Measurements from ENCODE around the gene S100A7.

DNA sequence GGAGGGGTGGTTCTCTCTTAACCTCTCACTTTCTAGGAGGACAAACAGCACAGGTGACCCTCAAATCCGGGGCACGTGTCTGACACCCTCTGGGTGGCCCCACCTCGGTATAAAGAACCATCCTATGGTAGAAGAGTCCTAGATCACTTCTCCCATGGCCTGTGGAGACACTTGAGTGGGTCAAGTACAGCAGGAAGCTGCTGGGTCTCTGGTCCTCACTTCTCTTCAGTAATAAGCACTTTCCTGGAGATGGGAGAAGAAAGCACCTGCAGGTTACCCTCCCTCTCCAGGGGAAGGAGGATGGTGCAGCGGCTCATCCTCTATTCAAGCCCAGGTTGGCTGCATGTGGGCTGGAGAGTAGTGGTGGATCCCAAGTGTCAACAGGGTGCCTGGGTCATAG is 17.0 kb downstream of the S100A7 start:
- TF ChIP-seq POLR2AphosphoS5 (IDR thresholded peaks at IDR 0.05) (no peak), POLR2A (IDR thresholded peaks at IDR 0.05) (no peak)
- TF ChIP-seq, protein P1, sequence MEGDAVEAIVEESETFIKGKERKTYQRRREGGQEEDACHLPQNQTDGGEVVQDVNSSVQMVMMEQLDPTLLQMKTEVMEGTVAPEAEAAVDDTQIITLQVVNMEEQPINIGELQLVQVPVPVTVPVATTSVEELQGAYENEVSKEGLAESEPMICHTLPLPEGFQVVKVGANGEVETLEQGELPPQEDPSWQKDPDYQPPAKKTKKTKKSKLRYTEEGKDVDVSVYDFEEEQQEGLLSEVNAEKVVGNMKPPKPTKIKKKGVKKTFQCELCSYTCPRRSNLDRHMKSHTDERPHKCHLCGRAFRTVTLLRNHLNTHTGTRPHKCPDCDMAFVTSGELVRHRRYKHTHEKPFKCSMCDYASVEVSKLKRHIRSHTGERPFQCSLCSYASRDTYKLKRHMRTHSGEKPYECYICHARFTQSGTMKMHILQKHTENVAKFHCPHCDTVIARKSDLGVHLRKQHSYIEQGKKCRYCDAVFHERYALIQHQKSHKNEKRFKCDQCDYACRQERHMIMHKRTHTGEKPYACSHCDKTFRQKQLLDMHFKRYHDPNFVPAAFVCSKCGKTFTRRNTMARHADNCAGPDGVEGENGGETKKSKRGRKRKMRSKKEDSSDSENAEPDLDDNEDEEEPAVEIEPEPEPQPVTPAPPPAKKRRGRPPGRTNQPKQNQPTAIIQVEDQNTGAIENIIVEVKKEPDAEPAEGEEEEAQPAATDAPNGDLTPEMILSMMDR (IDR thresholded peaks at IDR 0.05), result no peak

Measured in suprapubic skin (tissue), 4 donors.